ENCODE data around the gene OR13A1. TPM values are rescaled to one million over a fixed set of nuclear protein-coding genes. Genes with fewer than 3 reads are reported as not detected.
"Not testable (repeated sequence)": the region's sequence is repeated elsewhere in the genome, so short reads cannot be mapped to it uniquely, and the experiment has no call there.

Gene OR13A1
- total RNA-seq, 1 donor from 2014 or later: not detected

GRCh38 chr10:45280113-45280760 is 35.2 kb downstream of the OR13A1 start:
- no peak for DNase-seq

GRCh38 chr10:45279682-45280081 is 35.7 kb downstream of the OR13A1 start:
- no peak for DNase-seq

- DNase-seq: no peak
These were observed 36.4 kb downstream of the OR13A1 start for GRCh38 chr10:45278860-45279498.

- not testable (repeated sequence) for DNase-seq
These were observed 39.3 kb downstream of the OR13A1 start for GRCh38 chr10:45276146-45276545.

- DNase-seq: no peak
These were observed 41.0 kb downstream of the OR13A1 start for GRCh38 chr10:45274364-45274763.

- DNase-seq: not testable (repeated sequence)
These were observed 47.6 kb downstream of the OR13A1 start for GRCh38 chr10:45267777-45268176.

GRCh38 chr10:45265996-45266395 is 49.4 kb downstream of the OR13A1 start:
- DNase-seq: no peak

- no peak for DNase-seq
These were observed 53.5 kb downstream of the OR13A1 start for GRCh38 chr10:45261946-45262345.

- no peak for DNase-seq
These were observed 54.1 kb downstream of the OR13A1 start for GRCh38 chr10:45261243-45261775.

- DNase-seq: not testable (repeated sequence)
These were observed 54.8 kb downstream of the OR13A1 start for GRCh38 chr10:45260635-45261034.

GRCh38 chr10:45259786-45260495 is 55.5 kb downstream of the OR13A1 start:
- DNase-seq: not testable (repeated sequence)

- DNase-seq: no peak
These were observed 57.8 kb downstream of the OR13A1 start for GRCh38 chr10:45257600-45257999.

GRCh38 chr10:45256246-45256645 is 59.2 kb downstream of the OR13A1 start:
- no peak for DNase-seq

- DNase-seq: no peak
These were observed 59.7 kb downstream of the OR13A1 start for GRCh38 chr10:45255706-45256105.

GRCh38 chr10:45254892-45255291 is 60.5 kb downstream of the OR13A1 start:
- DNase-seq: no peak

- no peak for DNase-seq
These were observed 62.1 kb downstream of the OR13A1 start for GRCh38 chr10:45253183-45253914.

Other genes starting within 250 kb of the OR13A1 start
- 12.4 TPM for gene ALOX5, start 58.6 kb upstream of the OR13A1 start, total RNA-seq